ENCODE data around the gene ZACN.
"Not testable (repeated sequence)": the region's sequence is repeated elsewhere in the genome, so short reads cannot be mapped to it uniquely, and the experiment has no call there.

Gene ZACN

GRCh38 chr17:76054112-76054476 is 24.9 kb upstream of the ZACN start:
- peak in 1 of 2 experiments; percentile 8 for DNase-seq

GRCh38 chr17:76056882-76057281 is 22.1 kb upstream of the ZACN start:
- no peak for DNase-seq

- not testable (repeated sequence) for DNase-seq
Measured at GRCh38 chr17:76058264-76058663, 20.7 kb upstream of the ZACN start.

- DNase-seq = peak; percentile 62 to 74
Measured at GRCh38 chr17:76063875-76064546, 15.0 kb upstream of the ZACN start.

- no peak for DNase-seq
Measured at GRCh38 chr17:76065775-76066174, 13.2 kb upstream of the ZACN start.

- peak in 1 of 2 experiments; percentile 45 for DNase-seq
Measured at GRCh38 chr17:76071531-76072147, 7.3 kb upstream of the ZACN start.

- DNase-seq = peak; percentile 87 to 89
Measured at GRCh38 chr17:76072148-76072858, 6.7 kb upstream of the ZACN start, which contains the start of gene SRP68. Gene SRP68, minus strand, starts transcription at chr17:76072517. Its CDS starts 26 bp downstream, at chr17:76072491.

- DNase-seq = no peak
Measured at GRCh38 chr17:76074390-76075363, 4.3 kb upstream of the ZACN start, which contains the start of gene GALR2. Gene GALR2, plus strand, starts transcription at chr17:76074781. Its CDS starts 103 bp downstream, at chr17:76074884.

- DNase-seq = peak; percentile 31 to 49
Measured at GRCh38 chr17:76075364-76076145, 3.4 kb upstream of the ZACN start.

- peak in 1 of 2 experiments; percentile 19 for DNase-seq
Measured at GRCh38 chr17:76076146-76076764, 2.7 kb upstream of the ZACN start.

GRCh38 chr17:76076765-76077583 is 2.0 kb upstream of the ZACN start:
- peak; percentile 36 to 43 for DNase-seq

- DNase-seq = no peak
Measured at GRCh38 chr17:76077584-76078110, 1.3 kb upstream of the ZACN start.

GRCh38 chr17:76078370-76078769 is 612 bp upstream of the ZACN start:
- DNase-seq = not testable (repeated sequence)

GRCh38 chr17:76079535-76079955 is 563 bp downstream of the ZACN start:
- peak in 1 of 2 experiments; percentile 16 for DNase-seq

- DNase-seq = peak; percentile 18 to 25
Measured at GRCh38 chr17:76079956-76080767, 1.2 kb downstream of the ZACN start.

GRCh38 chr17:76080768-76081287 is 1.8 kb downstream of the ZACN start:
- DNase-seq = no peak

GRCh38 chr17:76081295-76082210 is 2.6 kb downstream of the ZACN start:
- no peak for DNase-seq
